IPS-18a (cell line): ENCODE data around the gene TBC1D17.

Experiments used
- H3K27ac ChIP-seq: one replicate; pipeline ENCODE4 v1.5.1; 2013; ENCODE audit warnings: low read length
- H3K27me3 ChIP-seq: one replicate; pipeline ENCODE4 v1.6.1; 2013; ENCODE audit warnings: mild to moderate bottlenecking, low read length; ENCODE audit not compliant: control insufficient read depth, insufficient read depth
- H3K36me3 ChIP-seq: one replicate; pipeline ENCODE4 v1.6.1; 2013; ENCODE audit warnings: low read depth, low read length; ENCODE audit not compliant: control insufficient read depth
- H3K4me1 ChIP-seq: one replicate; pipeline ENCODE4 v1.6.1; 2013; ENCODE audit warnings: low read depth, low read length; ENCODE audit not compliant: control insufficient read depth
- H3K4me3 ChIP-seq: one replicate; pipeline ENCODE4 v1.5.1; 2013; ENCODE audit warnings: low read length
- H3K9ac ChIP-seq: one replicate; pipeline ENCODE4 v1.6.1; 2013; ENCODE audit warnings: mild to moderate bottlenecking, low read length, moderate library complexity
- H3K9me3 ChIP-seq: one replicate; pipeline ENCODE4 v1.6.1; 2013; ENCODE audit warnings: low read depth, low read length; ENCODE audit not compliant: control insufficient read depth

TBC1D17 gene

GRCh38 chr19:49856574-49857021 lies 20.9 kb upstream of the TBC1D17 start:
- Histone ChIP-seq H3K4me3 (no peak overlapping the region), H3K27me3 (no peaks in the 10 kb centered on the region), H3K9me3 (no peaks in the 10 kb centered on the region), H3K4me1 (peaks cover 6% of the 10 kb centered on the region), H3K36me3 (peaks cover 37% of the 10 kb centered on the region), H3K27ac (no peak overlapping the region), H3K9ac (no peak overlapping the region)

- no peaks in the 10 kb centered on the region for H3K27me3 ChIP-seq
- H3K4me3 ChIP-seq = no peak overlapping the region
- H3K9me3 ChIP-seq = no peaks in the 10 kb centered on the region
- H3K27ac ChIP-seq = no peak overlapping the region
- H3K9ac ChIP-seq = no peak overlapping the region
- H3K4me1 ChIP-seq = peaks cover 4% of the 10 kb centered on the region
- peaks cover 40% of the 10 kb centered on the region for H3K36me3 ChIP-seq
These were observed 20.3 kb upstream of the TBC1D17 start for GRCh38 chr19:49857061-49857837.

GRCh38 chr19:49857838-49858087 lies 19.7 kb upstream of the TBC1D17 start:
- no peak overlapping the region for H3K9ac ChIP-seq
- peaks cover 36% of the 10 kb centered on the region for H3K36me3 ChIP-seq
- H3K27ac ChIP-seq = no peak overlapping the region
- H3K27me3 ChIP-seq = no peaks in the 10 kb centered on the region
- no peak overlapping the region for H3K4me3 ChIP-seq
- H3K9me3 ChIP-seq = no peaks in the 10 kb centered on the region
- no peaks in the 10 kb centered on the region for H3K4me1 ChIP-seq

GRCh38 chr19:49858088-49858985 lies 19.2 kb upstream of the TBC1D17 start:
- H3K27me3 ChIP-seq = no peaks in the 10 kb centered on the region
- H3K9me3 ChIP-seq = no peaks in the 10 kb centered on the region
- H3K9ac ChIP-seq = no peak overlapping the region
- no peaks in the 10 kb centered on the region for H3K4me1 ChIP-seq
- H3K27ac ChIP-seq = no peak overlapping the region
- H3K36me3 ChIP-seq = peaks cover 38% of the 10 kb centered on the region
- no peak overlapping the region for H3K4me3 ChIP-seq

- Histone ChIP-seq H3K36me3 (peaks cover 53% of the 10 kb centered on the region), H3K4me3 (no peak overlapping the region), H3K27me3 (no peaks in the 10 kb centered on the region), H3K9ac (no peak overlapping the region), H3K9me3 (no peaks in the 10 kb centered on the region), H3K4me1 (no peaks in the 10 kb centered on the region), H3K27ac (no peak overlapping the region)
These were observed 17.7 kb upstream of the TBC1D17 start for GRCh38 chr19:49859682-49860335.

- no peak overlapping the region for H3K9ac ChIP-seq
- peaks cover 49% of the 10 kb centered on the region for H3K36me3 ChIP-seq
- no peaks in the 10 kb centered on the region for H3K4me1 ChIP-seq
- no peak overlapping the region for H3K27ac ChIP-seq
- no peaks in the 10 kb centered on the region for H3K9me3 ChIP-seq
- no peak overlapping the region for H3K4me3 ChIP-seq
- H3K27me3 ChIP-seq = no peaks in the 10 kb centered on the region
These were observed 17.0 kb upstream of the TBC1D17 start for GRCh38 chr19:49860336-49861102.

GRCh38 chr19:49861107-49861506 lies 16.4 kb upstream of the TBC1D17 start:
- Histone ChIP-seq H3K9ac (no peak overlapping the region), H3K4me1 (peaks cover under 1% of the 10 kb centered on the region), H3K4me3 (no peak overlapping the region), H3K27ac (no peak overlapping the region), H3K36me3 (peaks cover 47% of the 10 kb centered on the region), H3K9me3 (no peaks in the 10 kb centered on the region), H3K27me3 (no peaks in the 10 kb centered on the region)

GRCh38 chr19:49861541-49862378 lies 15.7 kb upstream of the TBC1D17 start:
- H3K9ac ChIP-seq = no peak overlapping the region
- H3K9me3 ChIP-seq = no peaks in the 10 kb centered on the region
- no peak overlapping the region for H3K27ac ChIP-seq
- H3K36me3 ChIP-seq = peaks cover 47% of the 10 kb centered on the region
- H3K27me3 ChIP-seq = no peaks in the 10 kb centered on the region
- no peak overlapping the region for H3K4me3 ChIP-seq
- peaks cover 6% of the 10 kb centered on the region for H3K4me1 ChIP-seq

GRCh38 chr19:49862391-49863253 lies 14.9 kb upstream of the TBC1D17 start:
- Histone ChIP-seq H3K4me3 (no peak overlapping the region), H3K9ac (no peak overlapping the region), H3K36me3 (peaks cover 40% of the 10 kb centered on the region), H3K27ac (no peak overlapping the region), H3K4me1 (peaks cover 6% of the 10 kb centered on the region), H3K9me3 (no peaks in the 10 kb centered on the region), H3K27me3 (no peaks in the 10 kb centered on the region)
